AG04449 (cell line): ENCODE results near the gene MAP2.

Experiments
- CTCF ChIA-PET: fragments of 350-600 bp; formaldehyde crosslinking; extraction: SDS; loops from one replicate; lab custom pipeline; 2021; ENCODE audit warnings: antibody characterized with exemption; lab: Yijun Ruan, JAX
- POLR2A ChIA-PET: fragments of 400-600, 350-600 bp; formaldehyde crosslinking; extraction: SDS; loops from one replicate; lab custom pipeline; 2020; ENCODE audit warnings: antibody characterized with exemption, inconsistent platforms; lab: Yijun Ruan, JAX
- DNase-seq: peaks from one replicate; pipeline ENCODE4 v3.0.0-alpha.2; 2010; ENCODE audit warnings: low read depth, low spot score
- H3K4me3 ChIP-seq: 2 replicates; pipeline ENCODE4 v1.5.1; 2011; ENCODE audit warnings: low read depth, mild to moderate bottlenecking, control low read depth, low read length
- CTCF ChIP-seq: IDR thresholded peaks from one replicate; pipeline ENCODE4 v1.5.1; 2011; ENCODE audit warnings: mild to moderate bottlenecking, moderate library complexity, low read length, control low read depth, inconsistent platforms; ENCODE audit not compliant: insufficient read depth; ENCODE audit errors: missing control alignments

MAP2 gene

GRCh38 chr2:209772290-209772685, 348.4 kb downstream of the MAP2 start:
- no peak for DNase-seq
- no peak overlapping the region for H3K4me3 ChIP-seq
- POLR2A ChIA-PET, result no interaction called here
- TF ChIP-seq CTCF, result no peak
- CTCF ChIA-PET, result no interaction called here

DNA sequence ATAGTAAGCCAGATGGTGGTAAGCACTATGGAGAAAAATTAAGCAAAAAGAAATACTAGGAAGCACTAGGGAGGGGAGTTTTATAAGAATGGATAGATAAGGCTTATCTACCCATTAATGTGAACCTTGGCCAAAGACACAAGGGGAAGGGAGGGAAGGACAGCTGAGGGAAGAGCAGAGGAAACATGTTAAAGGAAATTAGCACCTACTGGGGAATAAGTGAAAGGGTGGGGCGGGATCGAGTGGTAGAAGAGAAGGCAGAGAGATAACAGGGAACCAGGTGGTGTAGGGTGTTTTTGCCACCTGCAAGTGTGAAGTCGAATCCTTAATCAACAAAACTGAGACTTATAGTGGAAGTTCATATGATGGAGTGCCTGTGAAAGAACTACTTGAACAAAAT, 349.5 kb downstream of the MAP2 start:
- ChIA-PET CTCF (no interaction called here), POLR2A (no interaction called here)
- DNase-seq, result no peak
- no peak overlapping the region for H3K4me3 ChIP-seq
- no peak for TF ChIP-seq CTCF
